GM23248 (cell line): Measurements from ENCODE around the gene TEX101. TPM values are rescaled to one million over a fixed set of nuclear protein-coding genes. Genes with fewer than 3 reads are reported as not detected.

ENCODE experiments used
- DNase-seq: peaks from one replicate; pipeline ENCODE4 v3.0.0-alpha.2; 2015
- H2AFZ ChIP-seq: fragments of 200-600 bp; sonication (generic); 2 replicates; pipeline ENCODE4 v1.6.1; 2016; ENCODE audit warnings: antibody characterized with exemption
- H3F3A ChIP-seq: fragments of 200-600 bp; sonication (generic); 2 replicates; pipeline ENCODE4 v1.6.1; 2016; ENCODE audit warnings: mild to moderate bottlenecking, antibody characterized with exemption, mixed run types; ENCODE audit not compliant: insufficient read depth
- H3K27ac ChIP-seq: fragments of 200-600 bp; sonication (generic); 2 replicates; pipeline ENCODE4 v1.5.1; 2016; ENCODE audit warnings: mild to moderate bottlenecking
- H3K27me3 ChIP-seq: fragments of 200-600 bp; sonication (generic); replicated peaks from 2 replicates; pipeline ENCODE4 v1.6.1; 2016; ENCODE audit warnings: mild to moderate bottlenecking; ENCODE audit not compliant: insufficient read depth
- H3K36me3 ChIP-seq: fragments of 200-600 bp; sonication (generic); 2 replicates; pipeline ENCODE4 v1.6.1; 2016; ENCODE audit warnings: low read depth, mild to moderate bottlenecking
- H3K4me1 ChIP-seq: fragments of 200-600 bp; sonication (generic); 2 replicates; pipeline ENCODE4 v1.6.1; 2016; ENCODE audit warnings: mild to moderate bottlenecking; ENCODE audit not compliant: insufficient read depth
- H3K4me2 ChIP-seq: fragments of 200-600 bp; sonication (generic); one replicate; pipeline ENCODE4 v1.6.1; 2016; ENCODE audit warnings: mild to moderate bottlenecking; ENCODE audit not compliant: unreplicated experiment
- H3K4me3 ChIP-seq: fragments of 200-600 bp; sonication (generic); 2 replicates; pipeline ENCODE4 v1.5.1; 2016; ENCODE audit warnings: mild to moderate bottlenecking
- H3K79me2 ChIP-seq: fragments of 200-600 bp; sonication (generic); 2 replicates; pipeline ENCODE4 v1.6.1; 2016; ENCODE audit warnings: mild to moderate bottlenecking; ENCODE audit not compliant: insufficient read depth
- H3K9ac ChIP-seq: fragments of 200-600 bp; sonication (generic); 2 replicates; pipeline ENCODE4 v1.6.1; 2016; ENCODE audit warnings: mild to moderate bottlenecking
- H3K9me2 ChIP-seq: fragments of 200-600 bp; sonication (generic); 2 replicates; pipeline ENCODE4 v1.6.1; 2016; ENCODE audit warnings: mixed run types, mild to moderate bottlenecking, moderate library complexity; ENCODE audit not compliant: insufficient read depth
- H3K9me3 ChIP-seq: fragments of 200-600 bp; sonication (generic); one replicate; pipeline ENCODE4 v1.6.1; 2017; ENCODE audit warnings: low read depth
- H4K20me1 ChIP-seq: fragments of 200-600 bp; sonication (generic); 2 replicates; pipeline ENCODE4 v1.6.0; 2016; ENCODE audit not compliant: insufficient read depth
- EZH2 ChIP-seq: fragments of 200-600 bp; sonication (generic); IDR thresholded peaks from 2 replicates; pipeline ENCODE4 v1.6.1; 2018; ENCODE audit warnings: antibody characterized with exemption, mild to moderate bottlenecking; ENCODE audit not compliant: insufficient read depth, poor library complexity, severe bottlenecking
- EZH2phosphoT487 ChIP-seq: fragments of 200-600 bp; sonication (generic); IDR thresholded peaks from 2 replicates; pipeline ENCODE4 v1.6.1; 2018; ENCODE audit warnings: antibody characterized with exemption, moderate library complexity, mild to moderate bottlenecking, low read depth; ENCODE audit not compliant: insufficient read depth
- WGBS, 2 experiments: methylation state at CpG; one replicate each; pipeline ENCODE4 v1.1.6; 2015 to 2017; ENCODE audit warnings: low lambda C conversion rate in 2 of 2, low coverage in 1 of 2; ENCODE audit errors: missing lambda C conversion rate in 2 of 2; 5-methylcytosine and 5-hydroxymethylcytosine counted together
- in situ Hi-C: fragments of 300-500 bp; cut with MboI; formaldehyde crosslinking; loops from 2 replicates; pipeline ENCODE4 v1.15.0; 2020
- polyA plus RNA-seq: library from polyadenylated mRNA; unstranded; fragments of >200 nt; fragmentation: Nextera tagmentation; extraction: Ambion mirVana; gene quantifications from 2 replicates; pipeline ENCODE4 v1.2.1, GENCODE V29; 2016
- total RNA-seq: library from RNA; depleted of rRNA; stranded (reverse); fragments of >200 nt; shearing (Covaris generic); gene quantifications from 2 replicates; pipeline ENCODE4 v1.2.3, GENCODE V29; 2014

TEX101 gene
- total and polyA plus RNA-seq, 2 experiments from 2014 or later, result not detected

GRCh38 chr19:43416951-43417623 is 2.4 kb downstream of the TEX101 start:
- TF ChIP-seq EZH2 (no peak), EZH2phosphoT487 (no peak)
- Histone ChIP-seq H4K20me1 (no peaks in the 10 kb centered on the region), H3K27ac (no peak overlapping the region), H3K4me2 (no peak overlapping the region), H3K36me3 (no peaks in the 10 kb centered on the region), H3K27me3 (peaks cover 12% of the 10 kb centered on the region; the same call in 1 of the 2 replicates), H3F3A (no peaks in the 10 kb centered on the region), H3K4me1 (no peaks in the 10 kb centered on the region), H3K4me3 (no peak overlapping the region), H3K79me2 (no peaks in the 10 kb centered on the region), H3K9me2 (no peaks in the 10 kb centered on the region), H3K9ac (no peak overlapping the region), H3K9me3 (no peaks in the 10 kb centered on the region), H2AFZ (no peak overlapping the region)
- WGBS, 2 experiments, result 76 to 77% methylated on average over 4 of the region's 4 CpGs
- no peak for DNase-seq
- in situ Hi-C loops, result loop anchor here (10.0 kb wide), 1 partner anchor 312 kb away; no protein-coding TSS in a partner anchor

- Histone ChIP-seq H3K9ac (no peak overlapping the region), H3K27ac (no peak overlapping the region), H3K4me2 (no peak overlapping the region), H3F3A (no peaks in the 10 kb centered on the region), H3K9me3 (no peaks in the 10 kb centered on the region), H3K36me3 (no peaks in the 10 kb centered on the region), H3K79me2 (no peaks in the 10 kb centered on the region), H3K4me3 (no peak overlapping the region), H3K27me3 (peaks cover 6% of the 10 kb centered on the region; the same call in 1 of the 2 replicates), H3K9me2 (no peaks in the 10 kb centered on the region), H3K4me1 (no peaks in the 10 kb centered on the region), H4K20me1 (no peaks in the 10 kb centered on the region), H2AFZ (no peak overlapping the region)
- no peak for DNase-seq
- in situ Hi-C loops, result no loop called here
- TF ChIP-seq EZH2phosphoT487, result no peak
- TF ChIP-seq EZH2, result no peak
- 59 to 63% methylated on average over 6 of the region's 6 CpGs for WGBS, 2 experiments
Observed at GRCh38 chr19:43420954-43421353, 6.3 kb downstream of the TEX101 start.

- DNase-seq, result no peak
Observed at GRCh38 chr19:43422000-43422688, 7.5 kb downstream of the TEX101 start.

GRCh38 chr19:43422689-43423066 is 8.0 kb downstream of the TEX101 start:
- Histone ChIP-seq H3K9ac (no peak overlapping the region), H3K27ac (no peak overlapping the region), H3K4me2 (no peak overlapping the region), H3F3A (no peaks in the 10 kb centered on the region), H3K36me3 (no peaks in the 10 kb centered on the region), H3K4me1 (no peaks in the 10 kb centered on the region), H2AFZ (no peak overlapping the region), H3K9me3 (no peaks in the 10 kb centered on the region), H3K4me3 (no peak overlapping the region), H3K27me3 (peaks cover 6% of the 10 kb centered on the region; the same call in 1 of the 2 replicates), H4K20me1 (no peaks in the 10 kb centered on the region), H3K9me2 (no peaks in the 10 kb centered on the region), H3K79me2 (no peaks in the 10 kb centered on the region)
- TF ChIP-seq EZH2 (no peak), EZH2phosphoT487 (no peak)
- no peak for DNase-seq
- 68 to 85% methylated on average over 1 of the region's 1 CpG for WGBS, 2 experiments
- in situ Hi-C loops, result no loop called here

More at GRCh38 chr19:43422000-43422688, 7.5 kb downstream of the TEX101 start:
- Histone ChIP-seq H3K27me3 (peaks cover 6% of the 10 kb centered on the region; the same call in 1 of the 2 replicates), H3K9ac (no peak overlapping the region), H3K4me2 (no peak overlapping the region), H3K4me3 (no peak overlapping the region), H3K9me3 (no peaks in the 10 kb centered on the region), H4K20me1 (no peaks in the 10 kb centered on the region), H2AFZ (no peak overlapping the region), H3K9me2 (no peaks in the 10 kb centered on the region), H3K27ac (no peak overlapping the region), H3K79me2 (no peaks in the 10 kb centered on the region), H3K4me1 (no peaks in the 10 kb centered on the region), H3F3A (no peaks in the 10 kb centered on the region), H3K36me3 (no peaks in the 10 kb centered on the region)
- no peak for TF ChIP-seq EZH2phosphoT487
- TF ChIP-seq EZH2, result no peak
- WGBS, 2 experiments, result 60 to 75% methylated on average over 2 of the region's 2 CpGs
- in situ Hi-C loops, result no loop called here
